GM11168 (cell line): ENCODE measurements around the gene SMCHD1.
"Not testable (repeated sequence)": the region's sequence is repeated elsewhere in the genome, so short reads cannot be mapped to it uniquely, and the experiment has no call there.

Experiments
- in situ Hi-C: fragments of 300-500 bp; cut with MboI; formaldehyde crosslinking; loops from one replicate; pipeline ENCODE4 v1.12.0; 2022; ENCODE audit warnings: low sequenced_read_pairs; ENCODE audit not compliant: unreplicated experiment

SMCHD1 gene

DNA sequence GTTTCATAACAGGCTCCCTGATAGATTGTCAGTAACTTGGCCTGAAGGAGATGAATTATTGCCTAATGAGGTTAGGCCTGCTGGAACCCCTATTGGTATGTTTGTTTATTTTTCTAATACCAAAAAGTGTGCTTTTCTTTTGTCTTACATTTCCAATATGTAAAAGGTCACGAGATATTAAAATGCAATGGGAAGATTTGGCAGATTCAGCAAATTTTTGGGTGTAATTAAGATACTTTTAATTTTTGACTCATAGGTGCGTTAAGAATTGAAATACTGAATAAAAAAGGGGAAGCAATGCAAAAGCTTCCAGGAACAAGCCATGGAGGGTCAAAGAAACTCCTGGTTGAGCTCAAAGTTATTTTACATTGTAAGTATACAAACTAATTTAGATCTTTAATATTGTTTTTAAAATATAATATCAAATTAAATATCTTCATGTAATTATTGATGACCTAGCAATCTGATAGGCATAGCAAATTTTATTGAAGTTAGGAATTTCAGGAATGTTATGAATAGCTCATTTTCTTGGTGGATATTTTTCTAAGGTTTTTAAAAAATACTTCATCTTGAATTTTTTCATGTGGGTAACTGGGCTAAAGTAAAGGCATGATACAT lies 52.1 kb downstream of the SMCHD1 start:
- in situ Hi-C loops: no loop called here

DNA sequence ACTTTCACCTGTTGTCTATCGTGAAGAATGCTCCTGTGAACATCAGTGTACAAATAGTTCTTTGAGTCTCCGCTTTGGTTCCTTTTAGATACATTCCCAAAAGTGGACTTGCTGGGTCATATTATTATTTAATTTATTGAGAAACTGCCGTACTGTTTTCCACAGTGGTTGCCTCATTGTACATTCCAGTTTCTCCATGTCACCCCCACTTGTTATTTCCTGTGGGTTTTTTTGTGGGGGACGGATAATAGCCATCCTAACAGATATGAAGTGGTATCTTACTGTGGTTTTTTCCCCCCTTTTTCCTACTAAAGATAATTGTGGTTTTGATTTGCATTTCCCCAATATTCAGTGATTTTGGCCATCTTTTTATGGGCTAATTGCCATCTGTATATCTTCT lies 53.8 kb downstream of the SMCHD1 start:
- in situ Hi-C loops: no loop called here

DNA sequence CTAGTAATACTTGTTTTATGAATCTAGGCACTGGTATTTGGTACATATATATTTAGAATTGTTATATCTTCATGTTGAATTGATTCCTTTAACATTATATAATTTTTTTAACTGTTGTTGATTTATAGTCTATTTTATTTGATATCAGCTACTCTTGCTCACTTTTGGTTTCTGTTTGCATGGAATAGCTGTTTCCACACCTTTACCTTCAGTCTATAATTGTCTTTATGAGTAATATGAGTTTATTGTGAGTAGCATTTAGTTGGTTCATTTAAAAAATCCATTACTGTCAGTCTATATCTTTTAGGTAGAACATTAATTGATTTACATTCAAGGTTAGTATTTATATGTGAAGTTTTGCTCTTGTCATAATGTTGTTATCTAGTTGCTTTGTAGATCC lies 58.6 kb downstream of the SMCHD1 start:
- in situ Hi-C loops: no loop called here

DNA sequence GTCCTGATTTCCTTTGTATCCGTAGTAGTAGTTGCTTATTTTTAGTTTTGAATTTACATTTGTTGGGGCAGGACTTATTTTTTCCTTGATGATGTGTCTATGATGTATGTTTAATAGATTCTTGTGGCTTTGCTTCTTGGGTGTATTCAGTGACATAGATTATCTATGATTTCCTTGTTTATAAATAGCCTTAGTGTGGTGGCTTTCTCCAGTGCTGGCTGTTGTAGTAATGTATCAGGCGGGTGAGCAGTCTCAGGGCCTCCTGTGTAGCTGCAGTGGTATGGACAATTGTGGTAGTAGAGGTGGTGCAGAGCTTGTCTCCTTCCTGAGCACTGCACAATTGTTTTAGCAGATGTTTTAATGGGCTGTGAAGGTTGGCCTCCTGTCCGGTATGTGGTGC lies 60.5 kb downstream of the SMCHD1 start:
- in situ Hi-C loops: no loop called here

GRCh38 chr18:2716394-2717326 lies 61.1 kb downstream of the SMCHD1 start:
- in situ Hi-C loops: no loop called here

GRCh38 chr18:2717407-2717806 lies 61.9 kb downstream of the SMCHD1 start:
- in situ Hi-C loops: no loop called here

GRCh38 chr18:2719040-2719439 lies 63.5 kb downstream of the SMCHD1 start:
- in situ Hi-C loops: no loop called here

DNA sequence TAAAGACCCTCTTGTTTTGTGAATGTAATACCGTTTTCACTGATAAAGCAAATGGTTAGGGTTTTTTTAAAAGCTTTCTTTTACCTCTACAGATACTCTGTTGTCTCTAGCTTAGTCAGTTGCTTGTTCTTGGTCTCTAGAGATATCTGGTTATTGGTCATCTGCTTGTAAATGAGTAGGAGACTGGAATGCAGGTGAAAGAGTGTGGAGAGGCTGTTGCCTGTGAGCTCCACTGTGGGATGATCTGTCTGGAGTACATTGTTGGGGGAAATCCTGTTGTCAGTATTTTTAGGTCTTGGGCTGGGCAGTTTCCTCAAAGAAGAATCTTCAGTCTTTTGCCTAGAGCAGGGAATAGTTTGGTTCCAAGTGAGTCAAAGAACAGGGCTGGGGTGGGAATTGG lies 67.7 kb downstream of the SMCHD1 start:
- in situ Hi-C loops: no loop called here

DNA sequence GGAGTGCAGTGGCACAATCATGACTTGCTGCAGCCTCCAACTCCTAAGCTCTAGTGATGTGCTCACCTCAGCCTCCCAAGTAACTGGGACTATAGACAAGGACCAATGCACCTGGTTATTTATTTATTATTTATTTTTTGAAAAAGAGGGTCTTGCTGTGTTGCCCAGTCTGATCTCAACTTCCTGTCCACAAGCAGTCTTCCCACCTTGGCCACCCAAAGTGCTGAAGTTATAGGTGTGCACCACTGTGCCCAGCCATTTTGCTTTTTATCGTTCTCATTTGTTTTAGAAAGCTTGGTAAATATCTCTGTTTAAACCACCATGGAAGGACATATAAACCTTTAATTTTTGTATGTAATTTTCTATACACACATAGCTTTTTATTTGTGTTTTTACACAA lies 74.2 kb downstream of the SMCHD1 start:
- in situ Hi-C loops: no loop called here

GRCh38 chr18:2736823-2737222 lies 81.3 kb downstream of the SMCHD1 start:
- in situ Hi-C loops: no loop called here

DNA sequence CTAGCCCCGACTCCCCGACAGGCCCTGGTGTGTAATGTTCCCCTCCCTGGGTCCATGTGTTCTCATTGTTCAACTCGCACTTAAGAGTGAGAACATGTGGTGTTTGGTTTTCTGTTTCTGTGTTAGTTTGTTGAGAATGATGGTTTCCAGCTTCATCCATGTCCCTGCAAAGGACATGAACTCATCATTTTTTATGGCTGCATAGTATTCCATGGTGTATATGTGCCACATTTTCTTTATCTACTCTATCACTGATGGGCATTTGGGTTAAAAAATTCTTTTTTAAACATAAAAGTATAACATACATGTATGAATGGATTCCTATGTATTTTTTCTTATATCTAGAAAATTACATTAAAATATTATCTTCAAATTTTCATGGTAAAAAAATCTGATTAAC lies 84.6 kb downstream of the SMCHD1 start:
- in situ Hi-C loops: not testable (repeated sequence)

GRCh38 chr18:2746274-2746673 lies 90.7 kb downstream of the SMCHD1 start:
- in situ Hi-C loops: no loop called here

- in situ Hi-C loops: no loop called here
Observed at GRCh38 chr18:2758309-2758708, 102.8 kb downstream of the SMCHD1 start.

DNA sequence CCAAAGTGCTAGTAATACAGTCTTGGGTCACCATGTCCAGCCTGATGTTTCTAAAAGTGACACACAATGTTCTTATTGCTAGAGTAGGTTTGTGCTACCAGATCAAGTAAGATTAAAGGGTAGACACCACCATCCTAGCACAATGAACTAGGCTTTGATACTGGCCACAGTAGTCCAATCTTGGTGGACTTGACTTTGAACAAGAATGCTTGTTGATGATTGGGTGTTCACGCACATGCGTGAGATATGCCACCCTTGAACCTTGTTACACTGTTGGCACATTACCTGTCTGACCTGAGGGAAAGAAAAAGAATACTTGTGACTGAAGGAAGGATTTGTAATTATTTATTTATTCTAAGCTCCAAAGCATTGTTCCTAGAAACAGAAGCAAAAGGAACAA lies 119.1 kb downstream of the SMCHD1 start:
- in situ Hi-C loops: no loop called here

DNA sequence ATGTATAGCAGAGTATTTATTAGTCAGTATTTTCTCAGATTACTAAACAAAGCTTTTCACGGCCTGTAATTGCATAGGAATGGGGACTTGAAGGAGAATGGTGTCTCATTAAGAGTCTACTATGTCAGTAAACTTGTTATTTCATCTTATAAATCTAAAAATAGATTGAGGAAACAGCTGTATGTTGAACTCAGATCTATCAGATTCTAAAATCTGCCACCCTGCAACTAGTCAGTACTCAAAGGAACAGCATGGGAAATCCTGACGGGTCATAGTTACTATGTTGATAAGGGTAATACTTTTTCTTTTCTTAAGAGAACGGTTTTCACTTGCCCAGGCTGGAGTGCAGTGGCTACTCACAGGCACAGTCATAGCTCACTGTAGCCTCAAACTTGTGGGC lies 121.1 kb downstream of the SMCHD1 start:
- in situ Hi-C loops: no loop called here

- in situ Hi-C loops: no loop called here
Observed at GRCh38 chr18:2777241-2777640, 121.7 kb downstream of the SMCHD1 start.

GRCh38 chr18:2780750-2781149 lies 125.2 kb downstream of the SMCHD1 start:
- in situ Hi-C loops: no loop called here

DNA sequence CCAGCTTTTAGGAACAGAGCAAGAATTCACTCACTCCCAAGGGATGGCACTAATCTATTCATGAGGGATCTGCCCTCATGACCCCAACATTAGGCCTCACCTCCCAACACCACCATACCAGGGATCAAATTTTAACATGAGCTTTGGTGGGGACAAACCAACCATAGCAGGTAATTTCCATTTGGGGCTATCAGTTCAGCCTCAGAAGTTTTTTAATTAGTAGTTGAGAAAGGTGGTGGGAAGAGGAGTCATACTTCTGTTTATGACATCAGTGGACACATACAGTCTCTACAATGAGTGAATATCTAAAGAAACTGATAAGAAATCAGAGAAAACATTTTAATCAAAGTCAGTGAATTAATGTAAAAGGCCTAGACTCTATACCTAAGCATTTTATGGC lies 131.7 kb downstream of the SMCHD1 start:
- in situ Hi-C loops: no loop called here

GRCh38 chr18:2792395-2792794 lies 136.9 kb downstream of the SMCHD1 start:
- in situ Hi-C loops: no loop called here

DNA sequence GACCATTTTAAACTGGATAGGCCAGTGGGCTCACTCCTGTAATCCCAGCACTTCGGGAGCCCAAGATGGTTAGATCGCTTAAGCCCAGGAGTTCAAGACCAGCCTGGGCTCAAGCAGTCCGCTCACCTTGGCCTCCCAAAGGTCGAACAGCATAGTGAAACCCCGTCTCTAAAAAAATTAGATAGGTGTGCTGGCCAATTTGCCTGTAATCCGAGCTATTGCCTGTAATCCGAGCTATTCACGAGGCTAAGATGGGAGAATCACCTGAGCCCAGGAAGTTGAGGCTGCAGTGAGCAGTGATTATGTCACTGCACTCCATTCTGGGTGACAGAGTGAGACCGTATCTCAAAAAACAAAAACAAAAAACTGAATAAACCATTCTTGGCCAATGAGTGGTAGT lies 138.6 kb downstream of the SMCHD1 start:
- in situ Hi-C loops: no loop called here

- in situ Hi-C loops: no loop called here
Observed at GRCh38 chr18:2797951-2798350, 142.4 kb downstream of the SMCHD1 start.

DNA sequence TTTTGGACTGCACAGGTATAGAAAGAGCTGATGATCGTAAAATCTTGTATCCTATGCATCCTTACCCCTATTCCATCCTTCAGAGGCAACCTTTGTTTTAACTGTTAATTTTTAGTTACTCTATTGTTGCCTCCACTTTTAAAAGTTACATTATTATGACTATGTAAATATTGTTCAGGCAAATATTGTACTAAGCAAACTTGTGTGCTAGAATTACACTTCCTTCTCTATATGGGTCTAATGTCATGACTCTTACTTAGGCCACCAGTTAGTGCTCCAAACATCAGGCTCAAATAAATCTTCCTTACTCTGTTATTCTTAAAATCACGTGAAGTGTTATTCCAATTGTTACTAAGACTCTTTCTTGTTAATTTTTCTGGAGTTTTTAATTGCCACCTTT lies 143.8 kb downstream of the SMCHD1 start:
- in situ Hi-C loops: no loop called here
